K562 (cell line): ENCODE measurements around the gene RBM20. TPM values are rescaled to one million over a fixed set of nuclear protein-coding genes. Genes with fewer than 3 reads are reported as not detected.

Experiments used
- ATAC-seq: fragments of 200-7000 bp; cut with Tn5 transposase; 3 replicates; pipeline ENCODE4 v1.9.1; 2020; ENCODE audit warnings: moderate library complexity
- BruUV-seq: library from RNA; stranded (reverse); fragments of 400-500 nt; replicated peaks from 2 replicates; lab custom pipeline; 2021; lab: Mats Ljungman, UMichigan
- CTCF ChIA-PET: fragments of 300-600 bp; formaldehyde crosslinking; extraction: SDS; loops from one replicate; lab custom pipeline; 2021; ENCODE audit warnings: low intra/inter-chr PET ratio; lab: Yijun Ruan, JAX
- POLR2A ChIA-PET: fragments of 300-600, 350-650 bp; sonication (Branson Sonifier 250); formaldehyde crosslinking; extraction: SDS; loops from one replicate; lab custom pipeline; 2021; ENCODE audit warnings: antibody characterized with exemption, inconsistent platforms; lab: Yijun Ruan, JAX
- DNase-seq, 4 experiments: peaks; one replicate each; pipeline versions ENCODE4 v3.0.0 to v3.0.0-alpha.2; 2011 to 2018; ENCODE audit warnings: low spot score in 3 of 4, mixed read lengths in 3 of 4; ENCODE audit errors: extremely low read depth in 1 of 4
- FAIRE-seq: peaks from 2 replicates; lab custom pipeline; 2011; peaks lifted over from hg19 to GRCh38; lab: Jason Lieb, UNC
- H2AFZ ChIP-seq: 2 replicates; pipeline ENCODE4 v1.6.0; 2011; ENCODE audit warnings: low read depth, low read length, control low read depth, inconsistent platforms
- H3K27ac ChIP-seq: fragments of 200-600 bp; 3 replicates; pipeline ENCODE4 v1.8.0; 2011; ENCODE audit warnings: low read depth, mild to moderate bottlenecking, control low read depth, inconsistent platforms, low read length, moderate library complexity, mixed read lengths; ENCODE audit errors: extremely low read depth
- H3K27me3 ChIP-seq, 2 experiments: fragments of 300-600 bp in 1 of 2; 2 replicates in 1 of 2; 3 replicates in 1 of 2; pipeline versions ENCODE4 v1.6.0 to v1.8.0; 2011; ENCODE audit warnings: inconsistent platforms in 2 of 2, low read length in 2 of 2, mild to moderate bottlenecking in 1 of 2, mixed read lengths in 1 of 2, moderate library complexity in 1 of 2; ENCODE audit not compliant: control insufficient read depth in 2 of 2, insufficient read depth in 2 of 2
- H3K36me3 ChIP-seq: fragments of 300-600 bp; 3 replicates; pipeline ENCODE4 v1.8.0; 2011; ENCODE audit warnings: mild to moderate bottlenecking, low read length, inconsistent platforms; ENCODE audit not compliant: control insufficient read depth, insufficient read depth
- H3K4me1 ChIP-seq, 2 experiments: fragments of 200-600 bp in 1 of 2; replicated peaks in 1 of 2; 2 replicates in 1 of 2; 3 replicates in 1 of 2; pipeline versions ENCODE4 v1.5.1 to v1.8.0; 2011; ENCODE audit warnings: inconsistent platforms in 2 of 2, low read length in 2 of 2, mild to moderate bottlenecking in 1 of 2, mixed read lengths in 1 of 2, moderate library complexity in 1 of 2; ENCODE audit not compliant: control insufficient read depth in 2 of 2, insufficient read depth in 2 of 2
- H3K4me2 ChIP-seq: 2 replicates; pipeline ENCODE4 v1.6.1; 2011; ENCODE audit warnings: low read length, control low read depth, inconsistent platforms, mixed read lengths; ENCODE audit not compliant: insufficient read depth
- H3K4me3 ChIP-seq: fragments of 200-600 bp; sonication (generic), shearing (Covaris generic); 2 replicates; pipeline ENCODE4 v1.5.1; 2016; ENCODE audit warnings: control low read depth, inconsistent platforms
- H3K79me2 ChIP-seq: fragments of 200-600 bp; 3 replicates; pipeline ENCODE4 v1.8.0; 2011; ENCODE audit warnings: low read length, inconsistent platforms; ENCODE audit not compliant: control insufficient read depth, insufficient read depth
- H3K9ac ChIP-seq, 2 experiments: 2 replicates each; pipeline versions ENCODE4 v1.6.0 to v1.6.1; 2011; ENCODE audit warnings: low read depth in 2 of 2, low read length in 2 of 2, control low read depth in 1 of 2, inconsistent platforms in 1 of 2, mild to moderate bottlenecking in 1 of 2, mixed read lengths in 1 of 2; ENCODE audit not compliant: insufficient read depth in 1 of 2
- H3K9me1 ChIP-seq: one replicate; pipeline ENCODE4 v1.6.0; 2011; ENCODE audit warnings: inconsistent platforms, mild to moderate bottlenecking, low read length, moderate library complexity; ENCODE audit not compliant: control insufficient read depth, insufficient read depth
- H3K9me3 ChIP-seq: replicated peaks from 2 replicates; pipeline ENCODE4 v1.5.1; 2011; ENCODE audit warnings: low read depth, low read length, inconsistent platforms; ENCODE audit not compliant: control insufficient read depth, insufficient read depth
- H4K20me1 ChIP-seq: replicated peaks from 2 replicates; pipeline ENCODE4 v1.6.1; 2011; ENCODE audit warnings: low read length, inconsistent platforms, mixed read lengths; ENCODE audit not compliant: control insufficient read depth, insufficient read depth
- CCAR2 ChIP-seq: fragments of 200-400 bp; formaldehyde crosslinking; IDR thresholded peaks from 2 replicates; pipeline ENCODE4 v1.6.1; 2017; ENCODE audit warnings: mild to moderate bottlenecking, low read depth, low read length
- CREB3 ChIP-seq: fragments of 450-650 bp; conservative IDR thresholded peaks from 2 replicates; pipeline ENCODE4 v1.6.1; 2016; ENCODE audit warnings: missing genetic modification characterization, low read depth, mild to moderate bottlenecking, missing compliant biosample characterization, moderate library complexity
- SPI1 ChIP-seq: IDR thresholded peaks from 2 replicates; pipeline ENCODE4 v1.6.1; 2011; ENCODE audit warnings: low read depth, low read length, control low read depth, borderline replicate concordance
- ZNF253 ChIP-seq: fragments of 250-450 bp; sonication (Bioruptor Pico); conservative IDR thresholded peaks from 2 replicates; pipeline ENCODE4 v1.6.1; 2021; ENCODE audit warnings: mild to moderate bottlenecking
- WGBS: fragments of 100-300 bp; shearing (Covaris generic); methylation state at CpG from one replicate; pipeline ENCODE4 v1.1.6; 2016; ENCODE audit warnings: low coverage, mixed read lengths; ENCODE audit not compliant: insufficient coverage; ENCODE audit errors: missing lambda C conversion rate; 5-methylcytosine and 5-hydroxymethylcytosine counted together
- in situ Hi-C: fragments of 300-500 bp; cut with MboI; formaldehyde crosslinking; loops from 4 replicates; pipeline ENCODE4 v1.15.0; 2018; ENCODE audit warnings: inconsistent platforms, mixed read lengths
- intact Hi-C: fragments of 100-400 bp; cut with micrococcal nuclease; formaldehyde crosslinking; loops from 2 replicates; pipeline ENCODE4 v1.14.2; 2022
- polyA plus RNA-seq, 8 experiments: library from polyadenylated mRNA; depleted of rRNA in 4 of 8; stranded (reverse) in 5 of 8; unstranded in 3 of 8; fragments of >200 nt; fragmentation: Nextera tagmentation in 2 of 8; fragmentation: Illumina TruSeq in 1 of 8; extraction: Ambion mirVana in 2 of 8; extraction: Trizol in 1 of 8; gene quantifications; 2 replicates each; pipeline versions ENCODE4 v1.2.1 to v1.2.3, GENCODE V29; 2011 to 2014; ENCODE audit warnings: inconsistent platforms in 1 of 8, missing spikeins in 1 of 8
- total RNA-seq, 7 experiments: library from RNA; depleted of rRNA in 6 of 7; stranded (reverse); fragments of >200 nt in 6 of 7; fragmentation: Illumina TruSeq in 2 of 7; extraction: Trizol in 2 of 7; gene quantifications; 2 replicates each; pipeline versions ENCODE4 v1.2.1 to v1.2.3, GENCODE V29; 2011 to 2021; ENCODE audit warnings: low replicate concordance in 1 of 7

RBM20 gene
- total and polyA plus RNA-seq, 9 of the 15 experiments (the other 6 are each of a cell fraction or from before 2014, with no cell fraction given), result 0.63 to 5.7 (median 3.2) TPM

GRCh38 chr10:110744782-110745181 is 100.6 kb downstream of the RBM20 start:
- FAIRE-seq (no peak), ATAC-seq (no peak; the same call in 2 of the 3 replicates), DNase-seq (no peak)
- no peaks in the 10 kb centered on the region for H3K27me3 ChIP-seq
- in situ Hi-C loops (no loop called here), intact Hi-C loops (no loop called here)
- no peaks in the 10 kb centered on the region for H3K79me2 ChIP-seq
- 17% methylated on average over 4 of the region's 5 CpGs for WGBS
- H3K9me3 ChIP-seq, result no peaks in the 10 kb centered on the region
- H3K36me3 ChIP-seq, result no peaks in the 10 kb centered on the region; the same call in 2 of the 3 replicates
- ChIA-PET CTCF (no interaction called here), POLR2A (no interaction called here)
- no peaks in the 10 kb centered on the region for H4K20me1 ChIP-seq
- H3K4me3 ChIP-seq, result no peak overlapping the region
- H3K4me2 ChIP-seq, result no peak overlapping the region
- no peak overlapping the region for H2AFZ ChIP-seq
- no peak overlapping the region for H3K27ac ChIP-seq
- H3K9ac ChIP-seq, result no peak overlapping the region
- H3K9me1 ChIP-seq, result no peaks in the 10 kb centered on the region
- no peak for TF ChIP-seq CCAR2
- no peak for TF ChIP-seq CREB3 (tag)
- no peak for TF ChIP-seq ZNF253 (CRISPR knock-in tag)
- peak; percentile 30; the same call in 1 of the 2 replicates for TF ChIP-seq SPI1
- TF ChIP-seq, all 486 proteins: peak for 1
- H3K4me1 ChIP-seq, result peaks cover 0 to 3% of the 10 kb centered on the region in 2 experiments; a peak in 2 of 5 replicates
- BruUV-seq, result no TSS peak
